Parathyroid adenoma (tissue), 2 donors: ENCODE data around the gene ATG4A.

Source experiments
- H2AFZ ChIP-seq: fragments of 300-600 bp; sonication (generic); one replicate; pipeline ENCODE4 v1.7.0; 2017; ENCODE audit warnings: antibody characterized with exemption, mild to moderate bottlenecking
- H3K27ac ChIP-seq: fragments of 300-600 bp; sonication (generic); one replicate; pipeline ENCODE4 v1.7.0; 2017
- H3K27me3 ChIP-seq: fragments of 300-600 bp; sonication (generic); one replicate; pipeline ENCODE4 v1.7.0; 2017; ENCODE audit warnings: low read length; ENCODE audit not compliant: control insufficient read depth, insufficient read depth
- H3K36me3 ChIP-seq: fragments of 300-600 bp; sonication (generic); one replicate; pipeline ENCODE4 v1.7.0; 2017; ENCODE audit warnings: low read length; ENCODE audit not compliant: control insufficient read depth, insufficient read depth
- H3K4me1 ChIP-seq: fragments of 300-600 bp; sonication (generic); one replicate; pipeline ENCODE4 v1.7.0; 2017; ENCODE audit warnings: control low read depth
- H3K4me2 ChIP-seq: fragments of 300-600 bp; sonication (generic); one replicate; pipeline ENCODE4 v1.7.0; 2017; ENCODE audit warnings: low read length
- H3K4me3 ChIP-seq: fragments of 300-600 bp; sonication (generic); one replicate; pipeline ENCODE4 v1.7.0; 2017; ENCODE audit warnings: low read depth, low read length
- H3K79me2 ChIP-seq: fragments of 300-600 bp; sonication (generic); one replicate; pipeline ENCODE4 v1.7.0; 2017; ENCODE audit warnings: control low read depth
- H3K9ac ChIP-seq: fragments of 300-600 bp; sonication (generic); one replicate; pipeline ENCODE4 v1.7.0; 2017; ENCODE audit warnings: mild to moderate bottlenecking
- H3K9me3 ChIP-seq: fragments of 300-600 bp; sonication (generic); one replicate; pipeline ENCODE4 v1.7.0; 2017; ENCODE audit warnings: low read length; ENCODE audit not compliant: control insufficient read depth
- CTCF ChIP-seq: fragments of 300-600 bp; sonication (generic); IDR thresholded peaks from one replicate; pipeline ENCODE4 v1.7.0; 2017; ENCODE audit warnings: antibody characterized with exemption, mild to moderate bottlenecking
- donor health status: primary hyperparathyroidism.

ATG4A gene

GRCh38 chrX:108091264-108091877, at the start of gene ATG4A, which contains the start of gene PSMD10:
ATG4A (plus strand) TSS chrX:108091778; CDS start chrX:108091827, 49 bp downstream.
PSMD10 (minus strand) TSS chrX:108091542; CDS start chrX:108091520, 22 bp downstream.
- peak within 1 kb of the TSS; percentile 62 for H3K4me2 ChIP-seq
- no peaks in the 10 kb centered on the region for H3K36me3 ChIP-seq
- no peaks in the 10 kb centered on the region for H3K9me3 ChIP-seq
- H3K9ac ChIP-seq, result peak within 1 kb of the TSS; percentile 15
- no peak for TF ChIP-seq CTCF
- peak within 1 kb of the TSS; percentile 66 for H3K27ac ChIP-seq
- no peaks in the 10 kb centered on the region for H3K4me1 ChIP-seq
- no peaks in the 10 kb centered on the region for H3K79me2 ChIP-seq
- H2AFZ ChIP-seq, result peak within 1 kb of the TSS; percentile 79
- H3K4me3 ChIP-seq, result peak within 1 kb of the TSS; percentile 81
- H3K27me3 ChIP-seq, result no peaks in the 10 kb centered on the region

- TF ChIP-seq CTCF, result no peak
- Histone ChIP-seq H3K36me3 (no peaks in the 10 kb centered on the region), H3K27ac (no peak within 1 kb of the TSS), H3K4me3 (no peak within 1 kb of the TSS), H3K4me2 (no peak within 1 kb of the TSS), H3K27me3 (no peaks in the 10 kb centered on the region), H3K9me3 (no peaks in the 10 kb centered on the region), H2AFZ (no peak within 1 kb of the TSS), H3K4me1 (no peaks in the 10 kb centered on the region), H3K9ac (no peak within 1 kb of the TSS), H3K79me2 (no peaks in the 10 kb centered on the region)
Measured at GRCh38 chrX:108044554-108045256, 46.9 kb upstream of the ATG4A start, which contains the start of gene VSIG1. VSIG1 (plus strand) TSS chrX:108045065; CDS start chrX:108045131, 66 bp downstream.

- no peak for TF ChIP-seq CTCF
- H2AFZ ChIP-seq, result no peak overlapping the region
- H3K36me3 ChIP-seq, result no peaks in the 10 kb centered on the region
- no peaks in the 10 kb centered on the region for H3K27me3 ChIP-seq
- no peaks in the 10 kb centered on the region for H3K9me3 ChIP-seq
- no peak overlapping the region for H3K9ac ChIP-seq
- H3K4me3 ChIP-seq, result no peak overlapping the region
- no peak overlapping the region for H3K27ac ChIP-seq
- no peaks in the 10 kb centered on the region for H3K79me2 ChIP-seq
- no peak overlapping the region for H3K4me2 ChIP-seq
- no peaks in the 10 kb centered on the region for H3K4me1 ChIP-seq
Measured at GRCh38 chrX:108049649-108050048, 41.9 kb upstream of the ATG4A start.

- Histone ChIP-seq H3K27me3 (no peaks in the 10 kb centered on the region), H3K79me2 (no peaks in the 10 kb centered on the region), H3K36me3 (no peaks in the 10 kb centered on the region), H3K9ac (no peak overlapping the region), H3K9me3 (no peaks in the 10 kb centered on the region), H3K27ac (no peak overlapping the region), H2AFZ (no peak overlapping the region), H3K4me3 (no peak overlapping the region), H3K4me2 (no peak overlapping the region), H3K4me1 (no peaks in the 10 kb centered on the region)
- no peak for TF ChIP-seq CTCF
Measured at GRCh38 chrX:108053218-108053617, 38.4 kb upstream of the ATG4A start.
